Vagina (tissue), 2 donors: ENCODE results near the gene CEMIP2. TPM values are rescaled to one million over a fixed set of nuclear protein-coding genes. Genes with fewer than 3 reads are reported as not detected.

Source experiments
- DNase-seq, 2 donors: peaks; one replicate each; pipeline ENCODE4 v3.0.0-alpha.2; 2017; ENCODE audit errors: extremely low spot score in 2 of 2
- H3K27ac ChIP-seq: fragments of 200-600 bp; sonication (generic); one replicate; pipeline ENCODE4 v1.5.1; 2019
- H3K27me3 ChIP-seq: fragments of 200-600 bp; sonication (generic); one replicate; pipeline ENCODE4 v1.5.1; 2019
- H3K36me3 ChIP-seq, 2 donors: fragments of 200-600 bp; sonication (generic); one replicate each; pipeline ENCODE4 v1.5.1; 2017 to 2019
- H3K4me1 ChIP-seq: fragments of 200-600 bp; sonication (generic); one replicate; pipeline ENCODE4 v1.5.1; 2019
- H3K4me3 ChIP-seq, 2 donors: fragments of 200-600 bp; sonication (generic); 1 replicate in 1 of 2; 2 replicates in 1 of 2; pipeline ENCODE4 v1.5.1; 2016 to 2019
- H3K9me3 ChIP-seq: fragments of 200-600 bp; sonication (generic); one replicate; pipeline ENCODE4 v1.5.1; 2019
- CTCF ChIP-seq, 3 experiments: fragments of 450-650 bp in 2 of 3; fragments of 200-600 bp in 1 of 3; sonication (generic) in 1 of 3; IDR thresholded peaks; one replicate each; pipeline ENCODE4 v1.5.1; 2017 to 2019; ENCODE audit warnings: antibody characterized with exemption in 3 of 3, mild to moderate bottlenecking in 2 of 3, moderate library complexity in 2 of 3
- POLR2A ChIP-seq, 2 donors: fragments of 450-650 bp; IDR thresholded peaks; one replicate each; pipeline ENCODE4 v1.6.1; 2017; ENCODE audit warnings: antibody characterized with exemption in 2 of 2, mild to moderate bottlenecking in 2 of 2, moderate library complexity in 2 of 2
- POLR2AphosphoS5 ChIP-seq, 2 donors: sonication (generic); formaldehyde crosslinking; IDR thresholded peaks; one replicate each; pipeline ENCODE4 v1.9.0; 2017; ENCODE audit warnings: antibody characterized with exemption in 2 of 2, mild to moderate bottlenecking in 2 of 2, low read depth in 1 of 2; ENCODE audit not compliant: insufficient read depth in 1 of 2
- intact Hi-C: fragments of 100-400 bp; cut with DNase I; formaldehyde crosslinking; loops from one replicate; pipeline ENCODE4 v1.15.1; 2023
- total RNA-seq: library from RNA; depleted of rRNA; stranded (reverse); fragments of >200 nt; gene quantifications from one replicate; pipeline ENCODE4 v1.2.3, GENCODE V29; 2016

The CEMIP2 gene
- total RNA-seq, 1 donor from 2014 or later: 46.7 TPM

DNA sequence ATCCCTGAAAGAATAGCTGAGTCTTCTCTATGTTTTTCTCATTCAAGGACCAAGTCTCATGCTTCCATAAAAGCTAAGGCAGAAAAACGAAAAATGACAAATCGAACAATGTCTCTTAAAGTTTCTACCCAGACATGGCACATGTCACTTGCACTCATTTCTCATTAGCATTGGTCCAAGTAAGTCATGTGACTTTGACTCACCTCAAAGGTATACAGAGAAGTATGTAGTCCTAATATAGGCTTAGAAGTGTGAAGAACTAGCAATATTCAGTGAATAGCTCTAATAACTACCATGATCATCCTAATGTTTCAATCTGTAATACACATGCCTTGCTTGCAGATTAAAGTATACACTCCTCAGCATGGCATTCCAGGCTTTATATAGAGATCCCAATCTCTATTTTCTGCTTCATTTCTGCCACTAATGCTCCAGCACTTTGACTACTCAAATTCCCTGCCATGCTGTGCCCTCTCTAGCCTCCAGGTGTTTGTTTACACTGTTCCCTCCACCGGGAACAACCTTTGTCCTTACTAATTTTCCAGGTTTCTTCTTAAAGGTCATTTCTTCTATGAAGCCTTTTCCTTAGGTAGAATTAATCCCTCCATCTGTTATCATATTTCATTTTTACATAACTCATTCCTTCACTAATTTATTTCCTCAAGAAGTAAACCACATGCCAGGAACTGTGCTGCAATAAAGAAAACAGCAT is 98.9 kb downstream of the CEMIP2 start:
- no peak for DNase-seq
- Histone ChIP-seq H3K27me3 (no peaks in the 10 kb centered on the region), H3K9me3 (no peaks in the 10 kb centered on the region), H3K36me3 (no peaks in the 10 kb centered on the region), H3K4me1 (no peaks in the 10 kb centered on the region), H3K27ac (no peak overlapping the region), H3K4me3 (no peak overlapping the region)
- no peak for TF ChIP-seq POLR2AphosphoS5 (IDR thresholded peaks at IDR 0.05; ENCODE audit: insufficient read depth in 1 of 2, low read depth in 1 of 2)
- TF ChIP-seq CTCF (IDR thresholded peaks at IDR 0.05): no peak
- intact Hi-C loops: no loop called here

- H3K4me1 ChIP-seq: peaks cover 2% of the 10 kb centered on the region
- TF ChIP-seq POLR2AphosphoS5 (IDR thresholded peaks at IDR 0.05; ENCODE audit: insufficient read depth in 1 of 2, low read depth in 1 of 2) (no peak), POLR2A (IDR thresholded peaks at IDR 0.05) (no peak), CTCF (IDR thresholded peaks at IDR 0.05) (no peak)
- H3K4me3 ChIP-seq: no peak overlapping the region
- H3K9me3 ChIP-seq: no peaks in the 10 kb centered on the region
- DNase-seq: no peak
- H3K36me3 ChIP-seq: no peaks in the 10 kb centered on the region
- H3K27ac ChIP-seq: no peak overlapping the region
- H3K27me3 ChIP-seq: no peaks in the 10 kb centered on the region
- intact Hi-C loops: no loop called here
Observed at GRCh38 chr9:71668717-71669116, 99.6 kb downstream of the CEMIP2 start.

DNA sequence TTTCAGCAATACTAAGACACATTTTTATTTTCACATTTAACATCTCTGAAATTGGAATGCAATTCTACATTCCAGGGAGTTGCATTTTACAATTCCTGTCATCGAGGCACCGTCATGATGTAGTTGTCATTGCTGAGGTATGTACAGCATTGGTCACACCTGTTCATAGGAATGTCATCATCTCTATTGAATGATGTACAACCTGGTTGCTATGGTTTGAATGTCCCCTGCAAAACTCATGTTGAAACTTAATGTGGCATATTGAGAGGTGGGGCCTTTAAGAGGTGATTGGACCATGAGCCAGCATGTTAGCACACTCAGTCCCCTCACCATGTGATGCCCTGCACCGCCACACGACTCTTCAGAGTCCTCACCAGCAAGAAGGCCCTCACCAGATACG is 103.1 kb downstream of the CEMIP2 start:
- no peak for DNase-seq
- H3K9me3 ChIP-seq: no peaks in the 10 kb centered on the region

DNA sequence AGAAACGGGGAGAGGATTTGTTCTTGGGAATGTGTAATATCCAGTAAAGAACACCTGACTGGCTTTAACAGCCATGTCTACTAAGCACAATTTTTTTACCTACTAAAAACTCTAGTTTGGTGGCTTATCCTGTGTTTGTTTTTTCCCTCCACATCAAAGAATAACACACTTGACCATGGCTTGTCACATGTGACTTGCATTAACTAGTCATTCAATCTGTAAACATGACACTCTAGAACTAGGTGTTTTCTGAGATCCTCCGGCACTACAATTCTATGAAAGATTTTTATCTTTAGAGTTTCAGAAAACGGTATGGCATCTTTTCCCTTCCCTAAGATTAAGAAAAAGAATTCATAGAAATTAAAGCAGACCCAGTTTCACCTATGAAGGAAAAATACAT is 103.7 kb downstream of the CEMIP2 start:
- Histone ChIP-seq H3K36me3 (no peaks in the 10 kb centered on the region), H3K27me3 (no peaks in the 10 kb centered on the region), H3K4me1 (peaks cover 22% of the 10 kb centered on the region), H3K4me3 (no peak overlapping the region), H3K27ac (no peak overlapping the region), H3K9me3 (no peaks in the 10 kb centered on the region)
- TF ChIP-seq POLR2AphosphoS5 (IDR thresholded peaks at IDR 0.05; ENCODE audit: insufficient read depth in 1 of 2, low read depth in 1 of 2) (no peak), CTCF (IDR thresholded peaks at IDR 0.05) (no peak), POLR2A (IDR thresholded peaks at IDR 0.05) (no peak)
- intact Hi-C loops: no loop called here
- DNase-seq: no peak

More for the DNA sequence above, 103.1 kb downstream of the CEMIP2 start:
- Histone ChIP-seq H3K4me3 (no peak overlapping the region), H3K4me1 (peaks cover 22% of the 10 kb centered on the region), H3K36me3 (no peaks in the 10 kb centered on the region), H3K27ac (no peak overlapping the region), H3K27me3 (no peaks in the 10 kb centered on the region)
- TF ChIP-seq POLR2A (IDR thresholded peaks at IDR 0.05) (no peak), POLR2AphosphoS5 (IDR thresholded peaks at IDR 0.05; ENCODE audit: insufficient read depth in 1 of 2, low read depth in 1 of 2) (no peak), CTCF (IDR thresholded peaks at IDR 0.05) (no peak)
- intact Hi-C loops: no loop called here

DNA sequence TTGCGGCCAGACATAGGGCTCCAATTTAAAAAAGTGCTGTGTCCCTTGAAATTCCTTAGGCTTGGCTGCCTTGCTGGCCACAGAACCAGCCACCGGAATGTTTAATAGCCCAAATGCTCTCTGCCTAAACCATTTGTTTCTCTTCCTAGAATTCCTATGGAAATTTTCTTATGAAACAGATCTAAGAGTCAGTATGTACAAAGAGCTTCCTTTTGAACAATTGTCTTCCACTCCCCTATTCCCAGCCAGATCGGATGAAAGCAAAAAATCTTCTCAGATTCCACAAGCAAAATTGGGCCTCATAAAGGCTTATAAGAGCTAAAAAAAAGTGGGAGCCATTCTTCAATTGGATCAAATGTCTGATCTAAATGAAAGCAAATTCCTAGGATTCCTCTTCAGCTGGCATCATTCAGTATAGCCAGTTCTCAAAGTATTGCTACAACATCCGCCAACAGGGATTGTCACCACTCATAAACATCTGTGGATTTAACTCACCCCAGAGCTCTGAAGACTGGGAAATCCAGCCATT is 104.3 kb downstream of the CEMIP2 start:
- no peak for DNase-seq
- no peaks in the 10 kb centered on the region for H3K36me3 ChIP-seq
- intact Hi-C loops: no loop called here
- no peak overlapping the region for H3K27ac ChIP-seq
- H3K4me3 ChIP-seq: no peak overlapping the region
- no peaks in the 10 kb centered on the region for H3K9me3 ChIP-seq
- TF ChIP-seq POLR2AphosphoS5 (IDR thresholded peaks at IDR 0.05; ENCODE audit: insufficient read depth in 1 of 2, low read depth in 1 of 2) (no peak), POLR2A (IDR thresholded peaks at IDR 0.05) (no peak), CTCF (IDR thresholded peaks at IDR 0.05) (no peak)
- no peaks in the 10 kb centered on the region for H3K27me3 ChIP-seq
- H3K4me1 ChIP-seq: peaks cover 22% of the 10 kb centered on the region
